Measurements from ENCODE around the gene LRRC38.

- TF ChIP-seq EZH2 (IDR thresholded peaks at IDR 0.05; ENCODE audit: borderline replicate concordance, low read length) (no peak), CTCF (IDR thresholded peaks at IDR 0.05; ENCODE audit: low read length) (no peak)
Observed at GRCh38 chr1:13483946-13484345, 29.9 kb downstream of the LRRC38 start.

Measured in OCI-LY1 (cell line).